Stimulated activated effector memory CD8-positive, alpha-beta T cell treated with anti-CD3 and anti-CD28 coated beads, Interleukin-12 subunit alpha, Interleukin-12 subunit beta, amount 100 ng/mL, for 72 hours (primary cell): ENCODE data around the gene TMC8.
A peak's percentile ranks its signal among the peaks of the same experiment; 100 is the strongest.
"Not testable (repeated sequence)": the region's sequence is repeated elsewhere in the genome, so short reads cannot be mapped to it uniquely, and the experiment has no call there.

Experiments
- ATAC-seq: fragments of 150-1000 bp; cut with Tn5 transposase; 2 replicates; pipeline ENCODE4 v1.10.0; 2021
- DNase-seq, 2 donors: peaks; one replicate each; pipeline ENCODE4 v3.0.0; 2021 to 2022; ENCODE audit warnings: low spot score in 2 of 2
- H3K27ac Mint-ChIP-seq: one replicate; pipeline ENCODE4 v1.8.0; 2022; ENCODE audit warnings: mild to moderate bottlenecking, mixed read lengths
- H3K36me3 Mint-ChIP-seq: one replicate; pipeline ENCODE4 v1.8.0; 2022; ENCODE audit warnings: mild to moderate bottlenecking, mixed read lengths
- H3K4me1 Mint-ChIP-seq: one replicate; pipeline ENCODE4 v1.8.0; 2022; ENCODE audit warnings: mixed read lengths
- H3K4me3 Mint-ChIP-seq: one replicate; pipeline ENCODE4 v1.8.0; 2022; ENCODE audit warnings: mild to moderate bottlenecking, mixed read lengths
- H3K9me3 Mint-ChIP-seq: one replicate; pipeline ENCODE4 v1.8.0; 2022; ENCODE audit warnings: mixed read lengths

The TMC8 gene

DNA sequence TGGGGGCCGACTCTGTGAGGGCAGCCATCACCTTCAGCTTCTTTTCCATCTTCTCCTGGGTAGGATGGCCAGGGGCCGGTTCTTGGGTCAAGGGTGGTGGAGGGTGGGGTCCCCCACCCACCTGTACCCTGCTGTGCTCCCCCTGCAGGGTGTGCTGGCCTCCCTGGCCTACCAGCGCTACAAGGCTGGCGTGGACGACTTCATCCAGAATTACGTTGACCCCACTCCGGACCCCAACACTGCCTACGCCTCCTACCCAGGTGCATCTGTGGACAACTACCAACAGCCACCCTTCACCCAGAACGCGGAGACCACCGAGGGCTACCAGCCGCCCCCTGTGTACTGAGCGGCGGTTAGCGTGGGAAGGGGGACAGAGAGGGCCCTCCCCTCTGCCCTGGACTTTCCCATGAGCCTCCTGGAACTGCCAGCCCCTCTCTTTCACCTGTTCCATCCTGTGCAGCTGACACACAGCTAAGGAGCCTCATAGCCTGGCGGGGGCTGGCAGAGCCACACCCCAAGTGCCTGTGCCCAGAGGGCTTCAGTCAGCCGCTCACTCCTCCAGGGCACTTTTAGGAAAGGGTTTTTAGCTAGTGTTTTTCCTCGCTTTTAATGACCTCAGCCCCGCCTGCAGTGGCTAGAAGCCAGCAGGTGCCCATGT lies 41.1 kb downstream of the TMC8 start:
- H3K4me1 Mint-ChIP-seq: peaks cover 61% of the 10 kb centered on the region
- peak overlapping the region; percentile 94 for H3K27ac Mint-ChIP-seq
- peak overlapping the region; percentile 69 for H3K4me3 Mint-ChIP-seq
- not testable (repeated sequence) for DNase-seq, H3K9me3 Mint-ChIP-seq, ATAC-seq
- H3K36me3 Mint-ChIP-seq: peaks cover 79% of the 10 kb centered on the region

DNA sequence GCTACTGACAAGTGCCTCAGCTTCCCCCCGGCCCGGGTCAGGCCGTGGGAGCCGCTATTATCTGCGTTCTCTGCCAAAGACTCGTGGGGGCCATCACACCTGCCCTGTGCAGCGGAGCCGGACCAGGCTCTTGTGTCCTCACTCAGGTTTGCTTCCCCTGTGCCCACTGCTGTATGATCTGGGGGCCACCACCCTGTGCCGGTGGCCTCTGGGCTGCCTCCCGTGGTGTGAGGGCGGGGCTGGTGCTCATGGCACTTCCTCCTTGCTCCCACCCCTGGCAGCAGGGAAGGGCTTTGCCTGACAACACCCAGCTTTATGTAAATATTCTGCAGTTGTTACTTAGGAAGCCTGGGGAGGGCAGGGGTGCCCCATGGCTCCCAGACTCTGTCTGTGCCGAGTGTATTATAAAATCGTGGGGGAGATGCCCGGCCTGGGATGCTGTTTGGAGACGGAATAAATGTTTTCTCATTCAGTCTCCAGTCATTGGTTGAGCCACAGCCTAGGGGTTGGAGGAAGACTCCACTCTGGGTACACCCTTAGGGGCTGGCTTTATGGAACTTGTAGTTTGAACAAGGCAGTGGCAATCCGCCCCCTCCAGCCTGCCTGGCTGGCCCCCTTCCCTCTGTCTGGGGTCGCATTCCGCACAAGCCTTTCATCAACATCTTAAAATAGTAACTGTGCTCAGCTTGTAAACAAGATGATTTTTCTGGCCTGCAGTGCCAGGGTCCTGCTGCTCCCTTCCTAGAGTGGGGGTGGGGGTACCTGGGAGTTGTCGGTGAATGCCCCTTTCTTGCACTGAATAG lies 41.9 kb downstream of the TMC8 start:
- Mint-ChIP-seq H3K36me3 (peaks cover 85% of the 10 kb centered on the region), H3K4me1 (peaks cover 66% of the 10 kb centered on the region), H3K27ac (peak overlapping the region; percentile 94), H3K9me3 (no peaks in the 10 kb centered on the region), H3K4me3 (peak overlapping the region; percentile 69)
- no peak for ATAC-seq
- no peak for DNase-seq

DNA sequence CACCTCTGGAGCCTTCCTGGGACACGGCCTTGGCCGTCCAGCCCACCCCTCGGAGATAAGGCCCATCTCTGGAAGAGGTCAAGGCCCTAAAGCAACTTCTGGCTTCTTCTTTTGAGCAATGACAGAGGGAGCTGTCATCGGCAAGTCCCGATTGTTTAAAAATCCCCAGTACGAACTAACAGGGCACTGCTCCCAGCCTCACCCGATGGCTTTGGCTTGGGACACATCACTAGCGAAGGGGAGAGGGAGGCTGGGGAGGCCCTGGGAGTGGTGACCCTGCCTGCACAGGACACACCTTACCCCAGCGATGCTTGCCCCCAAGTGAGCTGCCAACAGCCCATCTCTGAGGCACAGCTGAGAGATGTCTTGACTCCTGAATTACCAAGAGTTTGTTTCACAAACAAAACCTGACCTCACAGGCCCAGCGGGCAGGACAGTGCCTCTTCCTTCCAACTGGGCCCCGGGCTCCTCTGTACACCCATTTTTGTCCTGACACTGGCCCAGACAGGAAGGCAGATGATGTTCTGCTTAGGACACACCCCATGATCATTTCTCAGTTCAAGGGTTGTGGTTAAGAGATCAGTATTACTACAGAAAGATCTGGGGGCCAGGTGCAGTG lies 42.6 kb downstream of the TMC8 start:
- ATAC-seq: peak; percentile 53
- Mint-ChIP-seq H3K4me1 (peaks cover 61% of the 10 kb centered on the region), H3K36me3 (peaks cover 92% of the 10 kb centered on the region), H3K27ac (peak overlapping the region; percentile 94), H3K9me3 (no peaks in the 10 kb centered on the region), H3K4me3 (peak overlapping the region; percentile 69)
- no peak for DNase-seq

DNA sequence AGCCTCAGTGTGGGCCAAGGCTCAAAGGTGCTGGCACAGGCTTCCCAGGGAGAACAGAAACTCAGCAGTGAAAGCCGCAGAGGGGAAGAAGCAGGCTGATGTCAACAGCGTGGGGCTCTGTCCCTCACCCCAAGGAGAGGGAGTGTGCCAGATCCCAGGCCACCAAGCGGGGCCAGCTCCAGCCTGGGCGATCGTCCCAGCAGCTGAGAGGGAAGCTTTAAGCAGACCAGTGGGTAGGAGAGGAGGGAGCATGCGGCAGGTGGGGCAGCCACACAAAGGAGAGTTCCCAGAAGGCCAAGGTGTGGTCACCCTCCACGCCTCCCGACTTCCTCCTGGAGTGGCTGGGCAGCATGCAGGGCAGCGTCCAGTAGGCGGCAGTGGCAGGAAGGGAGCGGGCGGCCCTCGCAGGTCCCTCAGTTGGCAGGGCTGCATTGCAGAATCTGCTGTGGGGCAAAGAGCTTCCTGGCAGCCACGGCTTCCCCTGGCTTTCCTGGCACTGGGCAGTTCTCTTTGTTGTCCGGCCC lies 43.8 kb downstream of the TMC8 start:
- H3K4me1 Mint-ChIP-seq: peaks cover 59% of the 10 kb centered on the region
- no peaks in the 10 kb centered on the region for H3K9me3 Mint-ChIP-seq
- no peak for ATAC-seq
- peak overlapping the region; percentile 94 for H3K27ac Mint-ChIP-seq
- no peak overlapping the region for H3K4me3 Mint-ChIP-seq
- DNase-seq: no peak
- peaks cover 98% of the 10 kb centered on the region for H3K36me3 Mint-ChIP-seq

DNA sequence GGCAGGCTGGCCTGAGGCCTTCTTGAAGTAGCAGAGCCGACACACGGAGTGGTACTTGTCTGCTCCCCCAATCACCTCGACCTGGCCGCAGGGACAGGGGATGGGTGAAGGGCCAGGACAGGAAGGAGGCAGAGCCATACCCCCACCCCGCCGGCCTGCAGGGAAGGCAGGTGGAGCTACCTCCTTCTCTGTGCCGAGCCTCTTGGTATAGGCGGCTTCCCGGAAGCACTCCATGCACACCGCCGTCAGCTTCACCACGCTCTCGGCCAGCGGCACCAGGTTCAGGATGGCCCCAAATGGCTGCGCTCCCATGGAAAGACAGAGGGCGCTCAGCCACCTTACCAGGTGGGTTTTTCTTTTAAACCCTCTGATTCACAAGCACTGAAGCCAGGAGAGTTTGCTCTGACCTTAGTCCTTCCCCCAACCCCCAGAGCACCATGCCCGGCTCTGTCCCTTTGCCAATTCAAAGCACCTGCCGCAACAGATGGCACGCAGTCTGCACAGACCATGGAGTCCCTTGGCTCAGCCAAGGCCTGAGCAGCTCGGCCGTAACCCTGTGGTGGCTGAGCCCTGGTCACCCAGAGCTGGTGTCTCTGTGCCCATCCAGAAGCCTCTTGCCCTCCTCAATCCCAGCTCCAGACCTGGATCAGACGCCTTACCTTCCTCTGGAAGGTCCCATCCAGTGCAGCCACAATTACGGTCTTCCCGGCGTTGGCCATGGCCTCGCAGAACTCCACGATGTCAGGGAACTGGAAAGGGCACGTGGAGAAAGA lies 44.5 kb downstream of the TMC8 start:
- no peak for ATAC-seq
- no peak for DNase-seq
- Mint-ChIP-seq H3K4me1 (peaks cover 56% of the 10 kb centered on the region), H3K9me3 (no peaks in the 10 kb centered on the region), H3K4me3 (no peak overlapping the region), H3K27ac (no peak overlapping the region), H3K36me3 (peaks cover 98% of the 10 kb centered on the region)

DNA sequence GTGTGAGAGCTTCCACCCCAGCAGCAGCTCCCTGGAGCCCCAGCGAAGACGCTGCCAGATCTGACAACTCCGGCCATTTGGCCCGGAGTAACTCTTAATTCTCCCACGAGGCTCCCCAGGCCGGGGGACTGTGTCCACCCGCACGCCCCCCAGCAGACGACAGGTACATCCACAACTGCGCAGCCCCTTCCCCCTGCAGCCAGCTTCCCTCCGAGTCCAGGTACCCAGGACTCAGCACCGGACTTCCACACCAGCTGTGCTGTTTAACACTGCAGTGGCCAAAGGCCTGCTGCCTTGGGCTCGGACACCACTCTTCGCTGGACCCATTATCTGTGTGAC lies 45.0 kb downstream of the TMC8 start:
- ATAC-seq (no peak), DNase-seq (no peak)
- peaks cover 56% of the 10 kb centered on the region for H3K4me1 Mint-ChIP-seq
- no peaks in the 10 kb centered on the region for H3K9me3 Mint-ChIP-seq
- no peak overlapping the region for H3K4me3 Mint-ChIP-seq
- H3K36me3 Mint-ChIP-seq: peaks cover 98% of the 10 kb centered on the region
- no peak overlapping the region for H3K27ac Mint-ChIP-seq

DNA sequence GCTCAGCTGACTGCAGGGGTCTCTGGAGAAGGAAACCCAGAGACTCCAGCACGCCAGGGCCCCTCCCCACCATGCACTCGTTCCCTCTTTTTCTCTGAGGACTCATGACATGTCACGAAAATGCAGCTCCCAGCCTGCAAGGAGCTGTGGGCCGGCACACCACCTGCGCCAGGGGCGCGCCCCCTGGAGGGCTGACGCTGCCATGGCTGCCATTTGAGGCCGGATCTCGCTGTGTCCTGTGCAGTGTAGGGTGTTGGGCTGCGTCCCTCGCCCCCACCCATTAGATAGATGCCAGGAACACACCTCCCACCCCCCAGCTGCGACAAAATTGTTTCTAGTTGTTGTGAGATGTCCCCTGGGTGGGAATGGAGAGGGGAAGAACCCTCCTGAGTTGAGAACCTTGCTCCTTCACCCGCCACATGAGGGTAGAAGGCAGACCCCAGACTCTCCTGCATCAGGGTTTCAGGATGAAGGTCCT lies 46.0 kb downstream of the TMC8 start:
- H3K4me1 Mint-ChIP-seq: peaks cover 50% of the 10 kb centered on the region
- peak; percentile 81 for ATAC-seq
- no peaks in the 10 kb centered on the region for H3K9me3 Mint-ChIP-seq
- DNase-seq: peak; percentile 68 to 84
- H3K27ac Mint-ChIP-seq: peak overlapping the region; percentile 61
- H3K36me3 Mint-ChIP-seq: peaks cover 98% of the 10 kb centered on the region
- no peak overlapping the region for H3K4me3 Mint-ChIP-seq

DNA sequence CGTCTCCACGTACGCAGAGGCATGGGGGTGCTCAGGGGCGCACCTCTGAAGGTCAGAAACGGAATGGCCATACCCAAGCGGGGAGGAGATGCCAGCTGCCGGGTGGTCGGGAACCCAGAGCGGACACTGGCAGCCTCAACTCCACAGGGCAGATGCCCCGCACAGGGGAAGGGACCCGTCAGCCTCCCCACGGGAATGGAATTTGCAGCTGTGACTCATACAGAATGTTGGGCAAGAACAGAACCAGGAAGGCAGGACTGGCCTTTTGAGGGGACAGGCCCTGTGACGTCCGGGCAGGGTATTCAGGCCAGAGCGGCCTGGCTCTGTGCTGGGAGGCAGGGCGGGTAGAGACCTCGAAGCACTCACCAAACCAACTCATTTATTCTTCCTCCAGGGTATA lies 48.8 kb downstream of the TMC8 start:
- no peak overlapping the region for H3K27ac Mint-ChIP-seq
- no peak for ATAC-seq
- peaks cover 98% of the 10 kb centered on the region for H3K36me3 Mint-ChIP-seq

DNA sequence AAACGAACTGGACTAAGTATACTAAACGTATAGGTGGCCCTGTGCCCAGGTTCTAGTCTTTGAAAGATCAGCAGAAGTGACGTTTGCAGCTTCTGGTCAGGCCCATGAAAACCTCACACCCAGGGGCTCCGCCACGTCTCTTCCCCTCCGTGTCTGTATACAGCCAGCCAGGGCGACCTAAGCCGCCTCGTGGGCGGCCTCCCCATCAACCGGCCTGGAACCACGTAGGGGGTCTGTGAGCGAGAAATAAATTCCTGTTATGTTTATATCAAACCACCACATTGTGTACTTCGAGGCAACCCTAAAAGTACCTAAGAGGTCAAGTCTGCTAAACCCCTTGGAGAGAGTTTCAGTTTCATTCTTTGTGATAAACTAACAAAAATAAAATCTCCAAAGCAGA lies 49.5 kb downstream of the TMC8 start:
- no peak for DNase-seq
- Mint-ChIP-seq H3K4me1 (peaks cover 38% of the 10 kb centered on the region), H3K27ac (peak overlapping the region; percentile 2), H3K9me3 (no peaks in the 10 kb centered on the region), H3K36me3 (peaks cover 98% of the 10 kb centered on the region), H3K4me3 (peak overlapping the region; percentile 15)
- peak; percentile 22 for ATAC-seq

More for the DNA sequence above, 48.8 kb downstream of the TMC8 start:
- Mint-ChIP-seq H3K4me3 (peak overlapping the region; percentile 15), H3K9me3 (no peaks in the 10 kb centered on the region), H3K4me1 (peaks cover 32% of the 10 kb centered on the region)
- DNase-seq: no peak

DNA sequence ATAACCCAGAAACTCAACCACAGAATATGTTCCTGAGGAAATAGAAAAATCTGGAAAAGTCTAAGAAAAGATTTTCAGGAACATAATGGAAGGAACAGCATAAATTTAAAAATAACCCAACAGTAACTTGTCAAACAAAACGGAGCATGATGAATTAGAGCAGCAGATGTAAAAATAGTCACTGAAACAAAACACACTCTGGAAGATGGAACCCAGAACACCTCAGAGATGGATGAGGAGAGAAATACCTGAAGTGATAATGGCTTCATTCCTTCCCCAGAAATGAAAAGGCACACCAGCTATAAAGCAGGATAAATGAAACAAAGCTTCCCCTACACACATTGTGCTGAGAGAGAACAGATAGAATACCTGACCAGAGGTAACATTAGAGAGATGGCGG lies 49.9 kb downstream of the TMC8 start:
- Mint-ChIP-seq H3K36me3 (peaks cover 98% of the 10 kb centered on the region), H3K27ac (peak overlapping the region; percentile 2), H3K4me1 (peaks cover 40% of the 10 kb centered on the region), H3K4me3 (peak overlapping the region; percentile 15), H3K9me3 (no peaks in the 10 kb centered on the region)
- DNase-seq (no peak), ATAC-seq (no peak)

DNA sequence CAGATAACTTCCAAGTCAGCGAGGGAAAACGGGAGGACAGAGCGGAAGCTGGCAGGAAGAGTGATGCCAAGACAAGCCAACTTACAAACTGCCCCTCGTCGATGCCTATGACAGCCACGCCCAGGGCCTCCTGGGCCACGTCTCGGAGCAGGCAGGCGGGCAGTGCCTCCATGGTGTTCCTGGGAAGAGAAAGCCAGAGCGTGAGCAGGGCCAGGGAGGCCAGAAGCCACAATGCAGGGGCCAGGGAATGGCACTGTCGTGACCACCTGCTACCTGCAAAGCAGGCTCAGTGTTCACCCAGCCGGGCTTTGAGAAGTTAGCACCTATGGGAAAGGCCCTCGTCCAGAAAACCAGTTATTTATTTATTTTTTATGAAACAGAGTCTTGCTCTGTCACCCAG lies 51.9 kb downstream of the TMC8 start:
- Mint-ChIP-seq H3K4me3 (no peak overlapping the region), H3K27ac (no peak overlapping the region), H3K9me3 (no peaks in the 10 kb centered on the region), H3K36me3 (peaks cover 92% of the 10 kb centered on the region), H3K4me1 (peaks cover 31% of the 10 kb centered on the region)
- DNase-seq: no peak
- no peak for ATAC-seq

DNA sequence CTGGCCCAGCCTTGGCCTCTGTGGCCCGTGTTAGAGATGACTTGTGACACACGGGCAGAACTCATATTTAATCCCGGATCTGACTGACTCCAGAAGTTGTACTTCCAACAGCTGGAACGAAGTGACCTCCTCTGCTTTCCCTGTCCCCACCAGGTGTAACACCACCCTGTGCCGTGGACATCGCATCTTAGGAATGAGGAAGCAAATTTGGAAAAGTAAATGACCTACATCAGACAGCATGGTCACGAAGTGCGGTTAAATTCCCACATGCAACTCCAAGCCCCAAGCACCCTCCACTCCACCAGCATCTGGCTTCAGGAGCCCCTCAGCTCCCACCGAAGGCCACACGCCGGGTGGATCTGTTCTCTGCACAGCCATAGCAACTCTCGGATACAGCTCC lies 53.3 kb downstream of the TMC8 start:
- Mint-ChIP-seq H3K36me3 (peaks cover 78% of the 10 kb centered on the region), H3K4me1 (peaks cover 36% of the 10 kb centered on the region), H3K9me3 (no peaks in the 10 kb centered on the region), H3K27ac (no peak overlapping the region), H3K4me3 (peak overlapping the region; percentile 74)
- DNase-seq (no peak), ATAC-seq (no peak)

DNA sequence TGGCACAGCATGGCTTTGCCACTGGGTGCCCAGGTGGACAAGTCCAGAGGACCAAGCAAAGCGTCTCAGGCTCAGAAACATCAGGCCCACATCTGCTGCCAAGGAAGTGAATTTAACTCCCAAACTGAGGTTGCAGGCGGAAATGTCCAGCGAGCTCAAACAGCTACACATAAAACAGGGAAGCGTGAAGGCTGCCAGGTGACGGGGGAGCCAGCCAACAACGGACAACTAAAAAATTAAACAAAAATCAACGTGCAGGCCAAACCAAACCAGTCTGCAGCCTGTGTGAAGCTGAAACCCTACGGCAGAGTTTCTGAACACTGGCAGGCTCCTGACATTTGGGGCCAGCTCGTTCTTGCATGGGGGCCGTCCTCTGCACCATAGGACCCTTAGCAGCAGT lies 53.8 kb downstream of the TMC8 start:
- ATAC-seq (no peak), DNase-seq (no peak)
- H3K36me3 Mint-ChIP-seq: peaks cover 74% of the 10 kb centered on the region
- H3K4me1 Mint-ChIP-seq: peaks cover 36% of the 10 kb centered on the region
- peak overlapping the region; percentile 74 for H3K4me3 Mint-ChIP-seq
- H3K27ac Mint-ChIP-seq: no peak overlapping the region
- H3K9me3 Mint-ChIP-seq: no peaks in the 10 kb centered on the region

DNA sequence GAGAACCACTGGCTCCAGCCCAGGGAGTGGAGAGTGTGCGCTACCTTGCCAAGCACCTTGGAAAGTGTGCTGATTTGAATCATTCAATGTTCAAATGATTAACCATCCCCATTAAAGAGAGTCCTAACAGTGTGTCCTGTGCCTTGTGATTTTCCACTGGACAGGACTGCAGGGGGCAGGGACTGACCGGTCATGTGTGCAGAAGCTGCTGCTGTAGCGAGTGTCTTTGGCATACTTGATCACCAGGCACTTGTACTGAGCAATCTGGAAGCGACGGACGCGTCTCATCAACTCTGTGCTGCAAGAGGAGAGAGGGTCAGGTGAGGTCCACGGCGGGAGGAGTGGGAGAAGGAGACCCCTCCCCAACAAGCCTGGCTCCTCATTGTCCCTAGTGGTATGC lies 54.3 kb downstream of the TMC8 start:
- peaks cover 37% of the 10 kb centered on the region for H3K4me1 Mint-ChIP-seq
- H3K4me3 Mint-ChIP-seq: peak overlapping the region; percentile 74
- peaks cover 69% of the 10 kb centered on the region for H3K36me3 Mint-ChIP-seq
- H3K9me3 Mint-ChIP-seq: no peaks in the 10 kb centered on the region
- DNase-seq (no peak), ATAC-seq (no peak)
- H3K27ac Mint-ChIP-seq: no peak overlapping the region
